Breast epithelium (tissue), 4 donors: ENCODE results near the gene CLCA4. TPM values are rescaled to one million over a fixed set of nuclear protein-coding genes. Genes with fewer than 3 reads are reported as not detected.

ENCODE experiments used
- DNase-seq, 2 donors: peaks; one replicate each; pipeline ENCODE4 v3.0.0-alpha.2; 2019; ENCODE audit warnings: low spot score in 2 of 2
- H3K27ac ChIP-seq, 2 donors: fragments of 200-600 bp; sonication (generic) in 1 of 2; one replicate each; pipeline ENCODE4 v1.5.1; 2016 to 2019; ENCODE audit warnings: mild to moderate bottlenecking in 1 of 2
- H3K27me3 ChIP-seq, 2 donors: fragments of 200-600 bp; sonication (generic) in 1 of 2; one replicate each; pipeline versions ENCODE4 v1.5.1 to v1.6.0; 2017 to 2019; ENCODE audit warnings: control low read depth in 1 of 2, mild to moderate bottlenecking in 1 of 2
- H3K36me3 ChIP-seq: fragments of 200-600 bp; one replicate; pipeline ENCODE4 v1.5.1; 2019
- H3K4me1 ChIP-seq, 2 donors: fragments of 200-600 bp; sonication (generic); one replicate each; pipeline ENCODE4 v1.5.1; 2016 to 2019; ENCODE audit warnings: control low read depth in 1 of 2
- H3K4me3 ChIP-seq, 3 donors: fragments of 200-600 bp; sonication (generic); 1 replicate in 2 of 3; 2 replicates in 1 of 3; pipeline ENCODE4 v1.5.1; 2016 to 2019; ENCODE audit warnings: mild to moderate bottlenecking in 3 of 3, moderate library complexity in 2 of 3
- H3K9me3 ChIP-seq, 2 donors: fragments of 200-600 bp; sonication (generic) in 1 of 2; one replicate each; pipeline ENCODE4 v1.5.1; 2016 to 2019; ENCODE audit warnings: control low read depth in 1 of 2
- POLR2A ChIP-seq: fragments of 450-650 bp; IDR thresholded peaks from one replicate; pipeline ENCODE4 v1.6.1; 2016; ENCODE audit warnings: antibody characterized with exemption, mild to moderate bottlenecking, moderate library complexity
- POLR2AphosphoS5 ChIP-seq, 3 donors: sonication (generic); formaldehyde crosslinking; IDR thresholded peaks; one replicate each; pipeline ENCODE4 v1.6.1; 2017; ENCODE audit warnings: antibody characterized with exemption in 3 of 3
- intact Hi-C: fragments of 100-400 bp; cut with DNase I; formaldehyde crosslinking; loops from one replicate; pipeline ENCODE4 v1.15.1; 2023; ENCODE audit warnings: low total_unique reads
- total RNA-seq, 3 donors: library from RNA; depleted of rRNA; stranded (reverse); fragments of >200 nt; gene quantifications; one replicate each; pipeline ENCODE4 v1.1.0, GENCODE V29; 2016
- TF ChIP-seq, protein P1 (sequence below), 3 donors: fragments of 450-650 bp; IDR thresholded peaks; one replicate each; pipeline ENCODE4 v1.5.1; 2016 to 2017; ENCODE audit warnings: antibody characterized with exemption in 3 of 3, mild to moderate bottlenecking in 3 of 3, moderate library complexity in 3 of 3

Gene CLCA4
- total RNA-seq, 3 donors from 2014 or later, result 0.16 to 15.1 (median 2.6) TPM

DNA sequence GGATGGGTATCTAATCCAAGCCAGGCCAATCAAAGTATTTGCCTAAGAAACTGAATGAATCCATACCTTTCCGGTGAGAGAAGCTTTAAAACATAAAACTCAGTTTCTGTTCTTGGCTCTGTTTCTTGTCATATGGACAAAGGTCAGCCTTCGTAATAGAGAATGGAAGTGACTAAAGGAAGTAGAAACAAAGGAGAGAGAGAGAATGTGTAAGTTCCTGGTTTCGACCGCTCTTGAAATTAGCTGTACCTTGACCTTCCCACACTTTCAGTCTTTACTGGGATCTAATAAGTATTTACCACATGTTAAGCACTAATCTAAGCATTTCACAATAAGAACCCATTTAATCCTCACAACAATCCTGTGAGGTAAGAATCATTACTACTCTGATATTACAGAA is 19.6 kb upstream of the CLCA4 start:
- intact Hi-C loops, result no loop called here

DNA sequence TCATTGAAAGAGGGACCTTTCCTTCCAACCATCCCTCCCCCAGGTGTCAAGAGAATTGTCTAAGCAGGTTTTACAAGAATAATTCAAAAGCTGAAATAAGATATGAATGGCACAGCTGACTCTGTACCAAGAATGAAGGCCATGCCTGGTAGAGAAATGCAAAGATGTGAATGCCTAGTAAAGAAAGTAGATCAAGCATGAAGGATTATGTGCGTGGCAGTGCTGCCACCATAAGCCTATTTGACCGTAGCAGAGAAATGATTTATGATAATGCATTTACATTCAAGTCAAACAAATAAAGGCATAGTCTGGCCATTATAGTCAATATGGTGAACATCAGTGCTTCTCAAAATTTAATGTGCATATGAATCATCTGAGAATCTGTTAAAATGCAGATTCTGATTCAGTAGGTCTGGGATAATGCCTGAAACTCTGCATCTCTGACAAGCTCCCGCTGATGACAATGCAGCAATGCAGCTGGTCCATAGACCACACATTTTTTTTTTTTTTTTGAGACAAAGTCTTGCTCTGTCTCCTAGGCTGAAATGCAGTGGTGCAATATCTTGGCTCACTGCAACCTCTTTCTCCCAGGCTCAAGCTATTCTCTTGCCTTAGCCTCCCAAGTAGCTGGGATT is 16.6 kb upstream of the CLCA4 start:
- no peaks in the 10 kb centered on the region for H3K9me3 ChIP-seq
- TF ChIP-seq, protein P1, sequence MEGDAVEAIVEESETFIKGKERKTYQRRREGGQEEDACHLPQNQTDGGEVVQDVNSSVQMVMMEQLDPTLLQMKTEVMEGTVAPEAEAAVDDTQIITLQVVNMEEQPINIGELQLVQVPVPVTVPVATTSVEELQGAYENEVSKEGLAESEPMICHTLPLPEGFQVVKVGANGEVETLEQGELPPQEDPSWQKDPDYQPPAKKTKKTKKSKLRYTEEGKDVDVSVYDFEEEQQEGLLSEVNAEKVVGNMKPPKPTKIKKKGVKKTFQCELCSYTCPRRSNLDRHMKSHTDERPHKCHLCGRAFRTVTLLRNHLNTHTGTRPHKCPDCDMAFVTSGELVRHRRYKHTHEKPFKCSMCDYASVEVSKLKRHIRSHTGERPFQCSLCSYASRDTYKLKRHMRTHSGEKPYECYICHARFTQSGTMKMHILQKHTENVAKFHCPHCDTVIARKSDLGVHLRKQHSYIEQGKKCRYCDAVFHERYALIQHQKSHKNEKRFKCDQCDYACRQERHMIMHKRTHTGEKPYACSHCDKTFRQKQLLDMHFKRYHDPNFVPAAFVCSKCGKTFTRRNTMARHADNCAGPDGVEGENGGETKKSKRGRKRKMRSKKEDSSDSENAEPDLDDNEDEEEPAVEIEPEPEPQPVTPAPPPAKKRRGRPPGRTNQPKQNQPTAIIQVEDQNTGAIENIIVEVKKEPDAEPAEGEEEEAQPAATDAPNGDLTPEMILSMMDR (IDR thresholded peaks at IDR 0.05), result no peak
- TF ChIP-seq POLR2A (no peak), POLR2AphosphoS5 (IDR thresholded peaks at IDR 0.05) (no peak)
- DNase-seq, result no peak

More for the DNA sequence above, 19.6 kb upstream of the CLCA4 start:
- TF ChIP-seq POLR2A (no peak), POLR2AphosphoS5 (IDR thresholded peaks at IDR 0.05) (no peak)
- TF ChIP-seq, protein P1 (IDR thresholded peaks at IDR 0.05), result no peak
- Histone ChIP-seq H3K9me3 (peaks cover 0 to 6% of the 10 kb centered on the region in 2 donors), H3K4me3 (no peak overlapping the region), H3K27ac (no peak overlapping the region), H3K4me1 (no peaks in the 10 kb centered on the region), H3K27me3 (no peaks in the 10 kb centered on the region), H3K36me3 (no peaks in the 10 kb centered on the region)
- DNase-seq, result no peak

GRCh38 chr1:86537928-86538695 is 8.8 kb upstream of the CLCA4 start:
- TF ChIP-seq, protein P1 (IDR thresholded peaks at IDR 0.05), result no peak
- TF ChIP-seq POLR2A, result no peak
- no peak for TF ChIP-seq POLR2AphosphoS5 (IDR thresholded peaks at IDR 0.05)
- H3K4me1 ChIP-seq, result no peaks in the 10 kb centered on the region
- H3K27me3 ChIP-seq, result no peaks in the 10 kb centered on the region
- no peak for DNase-seq
- no peaks in the 10 kb centered on the region for H3K36me3 ChIP-seq
- intact Hi-C loops, result no loop called here
- H3K4me3 ChIP-seq, result no peak overlapping the region
- H3K27ac ChIP-seq, result no peak overlapping the region
- H3K9me3 ChIP-seq, result no peaks in the 10 kb centered on the region

More for the DNA sequence above, 16.6 kb upstream of the CLCA4 start:
- no peaks in the 10 kb centered on the region for H3K36me3 ChIP-seq
- intact Hi-C loops, result no loop called here
- no peaks in the 10 kb centered on the region for H3K27me3 ChIP-seq
- H3K4me1 ChIP-seq, result no peaks in the 10 kb centered on the region
- no peak overlapping the region for H3K27ac ChIP-seq
- no peak overlapping the region for H3K4me3 ChIP-seq

- TF ChIP-seq, protein P1 (IDR thresholded peaks at IDR 0.05), result no peak
- TF ChIP-seq POLR2A (no peak), POLR2AphosphoS5 (IDR thresholded peaks at IDR 0.05) (no peak)
These were observed 8.1 kb upstream of the CLCA4 start for GRCh38 chr1:86538775-86539174.

GRCh38 chr1:86541859-86542258 is 5.0 kb upstream of the CLCA4 start:
- no peak for TF ChIP-seq POLR2A
- TF ChIP-seq, protein P1 (IDR thresholded peaks at IDR 0.05), result no peak
- TF ChIP-seq POLR2AphosphoS5 (IDR thresholded peaks at IDR 0.05), result no peak
- Histone ChIP-seq H3K4me3 (no peak overlapping the region), H3K4me1 (no peaks in the 10 kb centered on the region), H3K36me3 (no peaks in the 10 kb centered on the region), H3K27me3 (no peaks in the 10 kb centered on the region), H3K9me3 (no peaks in the 10 kb centered on the region), H3K27ac (no peak overlapping the region)
- intact Hi-C loops, result no loop called here
- DNase-seq, result no peak

More at GRCh38 chr1:86538775-86539174, 8.1 kb upstream of the CLCA4 start:
- no peaks in the 10 kb centered on the region for H3K27me3 ChIP-seq
- H3K27ac ChIP-seq, result no peak overlapping the region
- H3K9me3 ChIP-seq, result no peaks in the 10 kb centered on the region
- intact Hi-C loops, result no loop called here
- no peaks in the 10 kb centered on the region for H3K4me1 ChIP-seq
- no peak for DNase-seq
- H3K4me3 ChIP-seq, result no peak overlapping the region
- H3K36me3 ChIP-seq, result no peaks in the 10 kb centered on the region
